ENCODE results near the gene MOB1B.

DNA sequence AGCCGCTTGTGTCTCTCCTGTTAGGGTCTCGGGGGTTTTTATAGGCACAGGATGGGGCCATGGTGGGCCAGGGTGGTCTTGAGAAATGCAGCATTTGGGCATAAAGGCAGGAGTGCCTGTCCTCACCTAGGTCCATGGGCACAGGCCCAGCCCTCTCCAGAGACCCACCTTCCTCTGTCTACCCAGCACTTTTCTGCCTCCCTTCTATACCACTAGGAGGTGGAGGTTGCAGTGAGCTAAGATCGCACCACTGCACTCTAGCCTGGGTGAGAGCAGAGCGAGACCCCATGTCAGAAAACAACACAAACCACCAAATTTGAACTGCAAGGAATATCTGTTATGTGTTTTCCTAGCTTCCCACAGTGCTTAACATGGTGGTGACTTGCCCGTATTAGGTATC lies 38.0 kb downstream of the MOB1B start:
- TF ChIP-seq ZNF384 (IDR thresholded peaks at IDR 0.05): no peak
- TF ChIP-seq FOXM1 (IDR thresholded peaks at IDR 0.05; ENCODE audit: borderline replicate concordance): no peak
- no peak for TF ChIP-seq SUZ12 (IDR thresholded peaks at IDR 0.05)
- TF ChIP-seq FOXA1 (IDR thresholded peaks at IDR 0.05): no peak
- TF ChIP-seq SP1 (IDR thresholded peaks at IDR 0.05): no peak
- TF ChIP-seq TARDBP (IDR thresholded peaks at IDR 0.05): no peak
- no peak for TF ChIP-seq BHLHE40 (IDR thresholded peaks at IDR 0.05; ENCODE audit: borderline replicate concordance)
- no peak for TF ChIP-seq NFRKB (IDR thresholded peaks at IDR 0.05)
- TF ChIP-seq, protein P1, sequence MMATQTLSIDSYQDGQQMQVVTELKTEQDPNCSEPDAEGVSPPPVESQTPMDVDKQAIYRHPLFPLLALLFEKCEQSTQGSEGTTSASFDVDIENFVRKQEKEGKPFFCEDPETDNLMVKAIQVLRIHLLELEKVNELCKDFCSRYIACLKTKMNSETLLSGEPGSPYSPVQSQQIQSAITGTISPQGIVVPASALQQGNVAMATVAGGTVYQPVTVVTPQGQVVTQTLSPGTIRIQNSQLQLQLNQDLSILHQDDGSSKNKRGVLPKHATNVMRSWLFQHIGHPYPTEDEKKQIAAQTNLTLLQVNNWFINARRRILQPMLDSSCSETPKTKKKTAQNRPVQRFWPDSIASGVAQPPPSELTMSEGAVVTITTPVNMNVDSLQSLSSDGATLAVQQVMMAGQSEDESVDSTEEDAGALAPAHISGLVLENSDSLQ (IDR thresholded peaks at IDR 0.05): no peak
- TF ChIP-seq LEF1 (IDR thresholded peaks at IDR 0.05; ENCODE audit: borderline replicate concordance): no peak
- no peak for TF ChIP-seq L3MBTL2 (conservative IDR thresholded peaks at IDR 0.05)

All from HEK293T (cell line).